Breast epithelium (tissue), 3 donors: ENCODE data around the gene GRIK4.

Source experiments
- POLR2A ChIP-seq: fragments of 450-650 bp; IDR thresholded peaks from one replicate; pipeline ENCODE4 v1.6.1; 2016; ENCODE audit warnings: antibody characterized with exemption, mild to moderate bottlenecking, moderate library complexity
- TF ChIP-seq, protein P1 (sequence below), 3 donors: fragments of 450-650 bp; IDR thresholded peaks; one replicate each; pipeline ENCODE4 v1.5.1; 2016 to 2017; ENCODE audit warnings: antibody characterized with exemption in 3 of 3, mild to moderate bottlenecking in 3 of 3, moderate library complexity in 3 of 3

DNA sequence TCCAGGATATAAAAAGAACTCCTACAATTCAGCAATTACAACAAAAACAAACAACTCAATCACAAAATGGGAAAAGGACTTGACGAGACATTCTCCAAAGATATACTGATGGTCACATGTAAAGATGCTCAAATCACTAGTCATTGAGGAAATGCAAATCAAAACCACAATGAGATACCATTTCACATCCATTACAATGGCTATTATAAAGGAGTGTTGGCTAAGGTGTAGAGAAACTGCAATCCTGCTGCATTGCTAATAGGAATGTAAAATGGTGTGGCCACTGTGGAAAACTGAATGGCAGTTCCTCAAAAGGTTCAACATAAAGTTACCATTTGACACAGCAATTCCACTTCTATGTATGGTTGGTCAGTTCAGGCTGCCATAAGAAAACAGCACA lies 500.5 kb downstream of the GRIK4 start:
- no peak for TF ChIP-seq POLR2A
- TF ChIP-seq, protein P1, sequence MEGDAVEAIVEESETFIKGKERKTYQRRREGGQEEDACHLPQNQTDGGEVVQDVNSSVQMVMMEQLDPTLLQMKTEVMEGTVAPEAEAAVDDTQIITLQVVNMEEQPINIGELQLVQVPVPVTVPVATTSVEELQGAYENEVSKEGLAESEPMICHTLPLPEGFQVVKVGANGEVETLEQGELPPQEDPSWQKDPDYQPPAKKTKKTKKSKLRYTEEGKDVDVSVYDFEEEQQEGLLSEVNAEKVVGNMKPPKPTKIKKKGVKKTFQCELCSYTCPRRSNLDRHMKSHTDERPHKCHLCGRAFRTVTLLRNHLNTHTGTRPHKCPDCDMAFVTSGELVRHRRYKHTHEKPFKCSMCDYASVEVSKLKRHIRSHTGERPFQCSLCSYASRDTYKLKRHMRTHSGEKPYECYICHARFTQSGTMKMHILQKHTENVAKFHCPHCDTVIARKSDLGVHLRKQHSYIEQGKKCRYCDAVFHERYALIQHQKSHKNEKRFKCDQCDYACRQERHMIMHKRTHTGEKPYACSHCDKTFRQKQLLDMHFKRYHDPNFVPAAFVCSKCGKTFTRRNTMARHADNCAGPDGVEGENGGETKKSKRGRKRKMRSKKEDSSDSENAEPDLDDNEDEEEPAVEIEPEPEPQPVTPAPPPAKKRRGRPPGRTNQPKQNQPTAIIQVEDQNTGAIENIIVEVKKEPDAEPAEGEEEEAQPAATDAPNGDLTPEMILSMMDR (IDR thresholded peaks at IDR 0.05) = no peak
